Astrocyte (in vitro differentiated cells and primary cell): ENCODE data around the gene CDKAL1.

Experiments used
- CTCF ChIP-seq: IDR thresholded peaks from 2 replicates; pipeline ENCODE4 v1.5.1; 2011; ENCODE audit warnings: low read depth, mild to moderate bottlenecking, inconsistent platforms, low read length, moderate library complexity; ENCODE audit not compliant: insufficient read depth
- EZH2 ChIP-seq: IDR thresholded peaks from 2 replicates; pipeline ENCODE4 v1.6.1; 2012; ENCODE audit warnings: mild to moderate bottlenecking, low read length, inconsistent platforms; ENCODE audit not compliant: insufficient read depth

GRCh38 chr6:21051777-21052176 is 517.5 kb downstream of the CDKAL1 start:
- TF ChIP-seq CTCF (no peak), EZH2 (no peak)
